ENCODE data around the gene UTF1.
A peak's percentile ranks its signal among the peaks of the same experiment; 100 is the strongest.
"Not testable (repeated sequence)": the region's sequence is repeated elsewhere in the genome, so short reads cannot be mapped to it uniquely, and the experiment has no call there.

UTF1 gene

GRCh38 chr10:133254421-133255120 is 24.6 kb downstream of the UTF1 start:
- H3K27ac Mint-ChIP-seq = peak overlapping the region in 1 of 2 donors; percentile 44
- peaks cover 0 to 7% of the 10 kb centered on the region in 2 donors for H3K27me3 Mint-ChIP-seq
- ATAC-seq (replicated peaks) = no peak
- H3K36me3 Mint-ChIP-seq (ENCODE audit: insufficient read depth) = peaks cover 5% of the 10 kb centered on the region
- no peaks in the 10 kb centered on the region for H3K9me3 Mint-ChIP-seq
- H3K4me1 Mint-ChIP-seq (ENCODE audit: low read depth in 2 of 2) = peaks cover 15 to 21% of the 10 kb centered on the region in 2 donors
- DNase-seq = no peak
- H3K4me3 Mint-ChIP-seq = no peak overlapping the region

GRCh38 chr10:133255323-133255722 is 25.3 kb downstream of the UTF1 start:
- H3K36me3 Mint-ChIP-seq (ENCODE audit: insufficient read depth) = peaks cover 10% of the 10 kb centered on the region
- no peak overlapping the region for H3K4me3 Mint-ChIP-seq
- H3K27me3 Mint-ChIP-seq = peaks cover 0 to 3% of the 10 kb centered on the region in 2 donors
- H3K27ac Mint-ChIP-seq = no peak overlapping the region
- DNase-seq = no peak
- peaks cover 22 to 25% of the 10 kb centered on the region in 2 donors for H3K4me1 Mint-ChIP-seq (ENCODE audit: low read depth in 2 of 2)
- H3K9me3 Mint-ChIP-seq = no peaks in the 10 kb centered on the region
- no peak for ATAC-seq (replicated peaks)

- no peak for ATAC-seq (replicated peaks)
- H3K4me3 Mint-ChIP-seq = peak overlapping the region; percentile 54 to 73
These were observed 27.6 kb downstream of the UTF1 start for GRCh38 chr10:133257489-133258065.

GRCh38 chr10:133258066-133258817 is 28.2 kb downstream of the UTF1 start:
- no peaks in the 10 kb centered on the region for H3K9me3 Mint-ChIP-seq
- ATAC-seq (replicated peaks) (peak; percentile 3), DNase-seq (peak in 1 of 3 experiments; percentile 23)
- H3K27ac Mint-ChIP-seq = peak overlapping the region; percentile 72 to 79
- H3K4me1 Mint-ChIP-seq (ENCODE audit: low read depth in 2 of 2) = peaks cover 34 to 40% of the 10 kb centered on the region in 2 donors
- peak overlapping the region; percentile 54 to 73 for H3K4me3 Mint-ChIP-seq
- no peaks in the 10 kb centered on the region for H3K27me3 Mint-ChIP-seq
- H3K36me3 Mint-ChIP-seq (ENCODE audit: insufficient read depth) = peaks cover 23% of the 10 kb centered on the region

More at GRCh38 chr10:133257489-133258065, 27.6 kb downstream of the UTF1 start:
- DNase-seq = peak in 1 of 3 experiments; percentile 22
- peaks cover 23% of the 10 kb centered on the region for H3K36me3 Mint-ChIP-seq (ENCODE audit: insufficient read depth)
- peak overlapping the region; percentile 72 to 79 for H3K27ac Mint-ChIP-seq
- H3K9me3 Mint-ChIP-seq = no peaks in the 10 kb centered on the region
- H3K27me3 Mint-ChIP-seq = no peaks in the 10 kb centered on the region
- peaks cover 31 to 39% of the 10 kb centered on the region in 2 donors for H3K4me1 Mint-ChIP-seq (ENCODE audit: low read depth in 2 of 2)

- peaks cover 41 to 48% of the 10 kb centered on the region in 2 donors for H3K4me1 Mint-ChIP-seq (ENCODE audit: low read depth in 2 of 2)
- peak; percentile 45 to 52 (median 51) for DNase-seq
- H3K27ac Mint-ChIP-seq = peak overlapping the region; percentile 71 to 93
- H3K4me3 Mint-ChIP-seq = peak overlapping the region; percentile 46 to 77
- H3K27me3 Mint-ChIP-seq = no peaks in the 10 kb centered on the region
- ATAC-seq (replicated peaks) = peak; percentile 33
- peaks cover 29% of the 10 kb centered on the region for H3K36me3 Mint-ChIP-seq (ENCODE audit: insufficient read depth)
- H3K9me3 Mint-ChIP-seq = no peaks in the 10 kb centered on the region
These were observed 29.0 kb downstream of the UTF1 start for GRCh38 chr10:133258818-133259601.

- no peaks in the 10 kb centered on the region for H3K27me3 Mint-ChIP-seq
- peak overlapping the region; percentile 71 to 93 for H3K27ac Mint-ChIP-seq
- H3K4me3 Mint-ChIP-seq = peak overlapping the region; percentile 46 to 77
- ATAC-seq (replicated peaks) (no peak), DNase-seq (no peak)
- H3K4me1 Mint-ChIP-seq (ENCODE audit: low read depth in 2 of 2) = peaks cover 47 to 53% of the 10 kb centered on the region in 2 donors
- H3K36me3 Mint-ChIP-seq (ENCODE audit: insufficient read depth) = peaks cover 34% of the 10 kb centered on the region
- no peaks in the 10 kb centered on the region for H3K9me3 Mint-ChIP-seq
These were observed 29.6 kb downstream of the UTF1 start for GRCh38 chr10:133259602-133259989.

- peak; percentile 60 to 66 (median 60) for DNase-seq
- no peaks in the 10 kb centered on the region for H3K9me3 Mint-ChIP-seq
- peak overlapping the region; percentile 86 to 93 for H3K27ac Mint-ChIP-seq
These were observed 31.1 kb downstream of the UTF1 start for GRCh38 chr10:133260895-133261725.

GRCh38 chr10:133261726-133262325 is 31.8 kb downstream of the UTF1 start:
- DNase-seq (peak; percentile 67 to 71 (median 70)), ATAC-seq (replicated peaks) (peak; percentile 51)
- Mint-ChIP-seq H3K4me1 (ENCODE audit: low read depth in 2 of 2) (peaks cover 57 to 67% of the 10 kb centered on the region in 2 donors), H3K9me3 (no peaks in the 10 kb centered on the region), H3K27ac (peak overlapping the region; percentile 86 to 93), H3K4me3 (peak overlapping the region; percentile 77), H3K36me3 (ENCODE audit: insufficient read depth) (peaks cover 48% of the 10 kb centered on the region), H3K27me3 (no peaks in the 10 kb centered on the region)

More at GRCh38 chr10:133260895-133261725, 31.1 kb downstream of the UTF1 start:
- Mint-ChIP-seq H3K36me3 (ENCODE audit: insufficient read depth) (peaks cover 46% of the 10 kb centered on the region), H3K27me3 (no peaks in the 10 kb centered on the region), H3K4me1 (ENCODE audit: low read depth in 2 of 2) (peaks cover 57 to 67% of the 10 kb centered on the region in 2 donors), H3K4me3 (peak overlapping the region; percentile 77)
- ATAC-seq (replicated peaks) = peak; percentile 70

GRCh38 chr10:133262696-133263095 is 32.7 kb downstream of the UTF1 start:
- DNase-seq (no peak), ATAC-seq (replicated peaks) (no peak)
- Mint-ChIP-seq H3K27me3 (no peaks in the 10 kb centered on the region), H3K4me3 (peak overlapping the region; percentile 58 to 73), H3K4me1 (ENCODE audit: low read depth in 2 of 2) (peaks cover 54 to 62% of the 10 kb centered on the region in 2 donors), H3K27ac (peak overlapping the region in 1 of 2 donors; percentile 65), H3K36me3 (ENCODE audit: insufficient read depth) (peaks cover 57% of the 10 kb centered on the region), H3K9me3 (no peaks in the 10 kb centered on the region)

- H3K27me3 Mint-ChIP-seq = no peaks in the 10 kb centered on the region
- peak overlapping the region in 1 of 2 donors; percentile 62 for H3K27ac Mint-ChIP-seq
- DNase-seq (no peak), ATAC-seq (replicated peaks) (no peak)
- H3K36me3 Mint-ChIP-seq (ENCODE audit: insufficient read depth) = peaks cover 58% of the 10 kb centered on the region
- peaks cover 49 to 57% of the 10 kb centered on the region in 2 donors for H3K4me1 Mint-ChIP-seq (ENCODE audit: low read depth in 2 of 2)
- no peaks in the 10 kb centered on the region for H3K9me3 Mint-ChIP-seq
- H3K4me3 Mint-ChIP-seq = peak overlapping the region; percentile 74 to 75
These were observed 33.7 kb downstream of the UTF1 start for GRCh38 chr10:133263674-133264073.

- ATAC-seq (replicated peaks) (peak; percentile 30), DNase-seq (peak in 1 of 3 experiments; percentile 33)
- Mint-ChIP-seq H3K27ac (peak overlapping the region; percentile 55 to 62), H3K36me3 (ENCODE audit: insufficient read depth) (peaks cover 53% of the 10 kb centered on the region), H3K27me3 (no peaks in the 10 kb centered on the region), H3K9me3 (no peaks in the 10 kb centered on the region), H3K4me3 (peak overlapping the region; percentile 74 to 75), H3K4me1 (ENCODE audit: low read depth in 2 of 2) (peaks cover 43 to 51% of the 10 kb centered on the region in 2 donors)
These were observed 34.4 kb downstream of the UTF1 start for GRCh38 chr10:133264461-133264860.

- H3K36me3 Mint-ChIP-seq (ENCODE audit: insufficient read depth) = peaks cover 56% of the 10 kb centered on the region
- peak overlapping the region in 1 of 2 donors; percentile 75 for H3K27ac Mint-ChIP-seq
- not testable (repeated sequence) for H3K27me3 Mint-ChIP-seq; DNase-seq; ATAC-seq (replicated peaks); H3K9me3 Mint-ChIP-seq
- peaks cover 38 to 45% of the 10 kb centered on the region in 2 donors for H3K4me1 Mint-ChIP-seq (ENCODE audit: low read depth in 2 of 2)
- H3K4me3 Mint-ChIP-seq = peak overlapping the region; percentile 62 to 64
These were observed 35.0 kb downstream of the UTF1 start for GRCh38 chr10:133265052-133265451.
